HTERT RPE-1 (cell line): Measurements from ENCODE around the gene CDH22.

Source experiments
- in situ Hi-C: fragments of 300-500 bp; cut with MboI; formaldehyde crosslinking; loops from 4 replicates; pipeline ENCODE4 v1.14.3; 2020; ENCODE audit warnings: low sequenced_read_pairs

CDH22 gene

DNA sequence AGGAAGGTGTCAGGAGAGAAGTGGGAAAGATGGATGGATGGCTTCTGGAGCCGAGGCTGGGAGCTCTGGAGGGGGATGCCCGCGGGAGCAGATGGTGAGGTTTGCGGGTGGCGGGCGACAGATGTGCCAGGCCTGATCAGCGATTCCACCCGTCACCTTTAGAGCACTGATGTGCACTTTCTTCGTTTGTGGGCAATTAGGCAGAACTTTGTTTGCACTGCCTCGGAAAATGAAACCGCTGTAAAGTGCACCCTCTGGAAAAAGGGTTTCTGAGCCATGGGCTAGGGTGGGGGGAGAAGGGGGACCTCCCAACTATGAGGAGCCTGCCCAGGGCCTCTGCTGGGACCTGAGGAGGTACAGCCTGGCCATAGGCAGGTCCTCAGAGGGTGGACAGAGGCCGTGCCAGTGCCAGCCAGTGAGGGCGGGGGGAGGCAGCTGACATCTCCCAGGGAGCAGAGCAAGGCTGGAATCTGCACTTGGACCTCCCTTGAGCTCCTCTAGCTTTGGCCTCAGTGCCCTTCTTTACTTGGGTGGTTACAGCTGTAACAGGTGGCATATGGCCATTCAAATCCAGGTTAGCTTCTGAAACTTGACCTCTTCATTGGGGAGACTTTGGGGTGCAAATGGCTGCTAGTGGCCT, 131.4 kb downstream of the CDH22 start:
- in situ Hi-C loops, result no loop called here

DNA sequence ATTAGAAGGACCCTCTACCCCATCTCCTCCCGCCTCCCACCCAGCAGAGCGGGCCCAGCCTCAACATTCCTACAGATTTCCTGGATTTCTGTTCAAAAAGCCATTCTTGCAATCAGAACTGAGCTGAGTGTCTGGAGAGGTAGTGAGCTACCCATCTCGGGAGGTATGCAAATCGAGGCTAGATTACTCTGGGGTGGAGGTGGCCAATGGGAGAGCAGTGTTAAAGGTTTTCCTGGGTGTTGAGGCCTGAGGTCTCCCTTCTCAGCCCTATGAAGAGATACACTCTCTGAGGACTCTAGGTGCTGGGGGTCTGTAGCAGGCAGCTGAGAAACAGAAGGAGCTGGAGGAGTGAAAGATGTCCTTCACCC, 133.2 kb downstream of the CDH22 start:
- in situ Hi-C loops, result no loop called here

- in situ Hi-C loops, result no loop called here
Observed at GRCh38 chr20:46174469-46175126, 133.7 kb downstream of the CDH22 start.

GRCh38 chr20:46173652-46174468, 134.4 kb downstream of the CDH22 start:
- in situ Hi-C loops, result no loop called here

DNA sequence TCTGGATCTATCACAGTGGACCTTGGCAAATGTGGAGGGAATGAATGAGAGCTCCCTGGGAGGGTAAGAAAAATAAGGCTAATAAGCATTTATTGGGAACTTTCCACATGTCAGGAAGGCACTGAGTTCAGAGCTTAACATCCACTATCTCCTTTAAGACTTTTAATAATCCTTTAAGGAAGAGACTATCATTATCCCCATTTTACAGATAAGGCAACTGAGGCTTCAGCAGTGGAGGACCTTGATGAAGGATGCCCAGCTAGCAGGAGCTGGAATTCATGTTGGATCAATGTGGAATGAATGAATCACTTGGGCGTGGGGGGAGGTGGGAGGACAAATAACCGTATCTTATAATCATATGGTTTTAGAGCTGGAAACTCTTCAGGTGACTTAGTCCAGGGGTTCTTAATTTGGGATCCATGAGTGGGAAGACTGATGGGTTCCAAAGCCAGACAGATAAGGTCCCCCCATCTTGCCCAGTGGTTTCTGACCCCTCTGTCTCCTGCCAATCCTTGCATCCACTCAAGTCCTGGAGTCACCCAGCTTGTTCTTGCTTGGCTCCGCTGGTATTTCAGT, 135.2 kb downstream of the CDH22 start:
- in situ Hi-C loops, result no loop called here

DNA sequence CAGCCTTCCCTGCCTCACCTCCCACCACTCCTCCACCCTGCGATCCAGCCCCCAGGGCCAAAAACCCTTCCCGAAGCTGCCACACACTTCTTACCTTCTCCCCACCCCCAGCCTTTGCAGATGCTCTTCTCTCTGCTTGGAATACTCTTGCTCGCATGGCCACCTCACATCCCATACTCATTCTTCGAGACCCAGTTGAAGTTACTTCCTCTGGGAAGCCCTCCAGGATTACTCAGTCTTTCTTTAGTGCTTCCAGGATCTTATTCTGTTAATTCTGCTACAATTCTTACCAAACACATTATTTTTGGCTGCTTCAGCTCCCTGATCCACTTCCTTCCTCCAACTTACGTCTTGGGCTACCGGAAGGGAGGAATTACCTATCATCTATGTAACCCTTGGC, 135.8 kb downstream of the CDH22 start:
- in situ Hi-C loops, result no loop called here

DNA sequence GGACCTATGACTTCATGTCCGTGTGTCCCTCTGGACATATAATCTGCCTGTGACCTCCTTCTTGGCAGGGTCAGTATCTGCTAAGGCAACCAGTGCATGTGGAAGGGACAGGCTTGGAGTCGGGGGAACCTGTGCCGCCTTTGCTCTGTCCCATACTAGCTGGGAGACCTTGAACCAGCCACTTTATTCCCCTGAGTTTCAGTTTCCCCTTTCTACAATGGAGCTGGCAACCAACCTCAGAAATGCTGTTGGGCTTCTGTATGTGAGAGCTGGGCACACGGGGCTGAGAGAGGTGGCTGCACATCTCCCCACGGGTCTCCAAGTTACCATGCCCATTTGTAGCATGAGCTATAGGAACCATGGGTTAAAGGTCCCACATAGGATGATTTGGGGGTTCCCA, 136.4 kb downstream of the CDH22 start:
- in situ Hi-C loops, result no loop called here

- in situ Hi-C loops, result no loop called here
Observed at GRCh38 chr20:46171476-46171875, 136.8 kb downstream of the CDH22 start.

DNA sequence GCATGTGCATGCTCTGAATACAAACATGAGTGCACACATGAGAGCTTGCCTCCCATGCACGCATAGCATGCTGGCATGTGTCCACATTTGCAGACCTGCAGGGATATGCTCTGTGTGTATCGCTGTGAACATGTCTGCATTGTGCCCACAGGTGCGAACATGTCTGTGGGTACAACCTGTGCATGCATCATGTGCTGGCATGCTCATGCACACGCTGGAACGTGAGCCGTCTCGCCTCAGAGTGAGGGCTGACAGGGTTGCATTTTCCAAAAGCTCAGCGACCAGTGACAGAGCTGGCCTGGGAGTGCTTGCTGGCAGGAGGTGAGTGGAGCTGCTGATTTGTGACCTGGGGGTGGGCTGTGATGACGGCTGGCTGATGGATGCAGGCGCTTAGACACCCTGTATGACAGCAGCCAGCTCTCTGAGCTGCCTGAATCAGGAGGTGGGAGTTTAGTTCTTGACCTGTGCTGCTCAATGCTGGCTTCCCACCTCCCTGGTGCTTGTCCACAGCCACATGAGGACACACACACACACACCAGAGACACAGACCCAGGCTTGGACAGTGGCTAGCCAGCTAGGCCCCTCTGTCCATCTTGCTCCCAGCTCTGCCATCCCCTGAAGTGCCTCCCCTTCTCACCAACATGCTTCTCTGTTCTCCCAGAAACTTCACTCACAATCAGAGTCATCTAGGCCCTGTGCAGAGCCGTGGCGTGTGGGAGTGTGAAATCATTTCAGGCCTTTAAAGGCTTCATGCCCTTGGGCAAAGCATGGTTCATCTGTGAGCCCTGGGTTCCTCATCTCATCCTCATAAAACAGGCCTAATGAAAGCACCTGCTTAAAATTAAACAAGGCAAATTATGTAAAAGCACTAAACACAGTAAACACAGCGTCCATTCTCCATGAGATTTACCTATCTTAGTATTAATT, 138.8 kb downstream of the CDH22 start:
- in situ Hi-C loops, result no loop called here

DNA sequence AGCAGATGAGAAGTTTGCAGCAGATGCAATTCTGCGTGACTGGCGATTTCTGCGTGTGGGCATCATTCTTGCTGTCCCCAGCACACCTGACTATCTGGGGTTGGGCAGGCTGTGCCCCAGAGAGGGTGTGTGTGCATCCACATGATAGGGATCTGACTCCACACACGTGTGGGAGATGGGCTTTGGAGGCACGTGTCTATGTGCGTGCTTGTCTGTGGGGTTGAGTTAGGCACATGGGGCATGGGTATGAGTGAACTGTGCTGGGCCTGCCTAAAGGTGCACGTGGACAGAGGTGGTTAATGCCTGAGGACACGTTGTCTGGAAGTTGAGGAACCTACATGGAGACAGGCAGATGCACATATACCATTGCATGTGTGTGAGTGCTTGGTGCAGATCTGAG, 139.9 kb downstream of the CDH22 start:
- in situ Hi-C loops, result no loop called here

- in situ Hi-C loops, result no loop called here
Observed at GRCh38 chr20:46167080-46167479, 141.2 kb downstream of the CDH22 start.

DNA sequence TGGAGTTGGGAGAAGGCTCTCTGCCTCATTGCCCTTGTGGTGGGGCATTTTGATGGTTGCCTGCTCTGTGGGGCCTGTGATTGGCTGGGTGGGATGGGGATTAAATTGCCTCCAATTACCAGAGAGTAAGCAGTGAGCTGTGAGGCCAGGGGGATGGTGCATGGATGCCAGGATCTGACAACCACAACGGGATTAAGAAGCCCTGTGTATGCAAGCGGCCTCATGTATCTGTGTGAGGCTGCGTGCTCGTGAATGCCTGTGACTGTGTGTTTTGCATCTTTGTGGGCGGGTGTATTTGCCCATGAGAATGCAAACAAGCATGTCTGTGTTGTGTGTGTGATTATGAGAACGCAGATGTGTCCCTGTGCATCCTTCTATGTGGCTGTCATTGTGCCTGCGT, 144.0 kb downstream of the CDH22 start:
- in situ Hi-C loops, result no loop called here

DNA sequence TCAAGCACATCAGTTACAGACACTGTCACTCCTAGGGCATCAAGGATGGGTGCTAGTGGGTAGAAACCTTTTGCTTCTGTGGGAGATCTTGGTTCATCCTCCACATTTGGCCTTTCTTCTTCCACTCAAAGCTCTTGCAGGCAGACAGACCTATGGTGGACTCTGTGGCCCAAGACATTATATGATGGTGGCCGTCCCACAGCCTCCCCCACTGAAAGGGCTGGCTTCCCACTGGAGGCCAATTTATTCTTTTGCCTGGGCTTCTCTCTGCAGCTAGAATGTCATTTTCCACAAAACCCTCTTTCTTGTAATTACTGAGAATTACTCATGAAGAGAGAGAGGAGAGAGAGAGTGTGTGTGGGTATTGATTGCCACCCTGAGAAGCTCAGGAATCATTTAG, 146.4 kb downstream of the CDH22 start:
- in situ Hi-C loops, result no loop called here

DNA sequence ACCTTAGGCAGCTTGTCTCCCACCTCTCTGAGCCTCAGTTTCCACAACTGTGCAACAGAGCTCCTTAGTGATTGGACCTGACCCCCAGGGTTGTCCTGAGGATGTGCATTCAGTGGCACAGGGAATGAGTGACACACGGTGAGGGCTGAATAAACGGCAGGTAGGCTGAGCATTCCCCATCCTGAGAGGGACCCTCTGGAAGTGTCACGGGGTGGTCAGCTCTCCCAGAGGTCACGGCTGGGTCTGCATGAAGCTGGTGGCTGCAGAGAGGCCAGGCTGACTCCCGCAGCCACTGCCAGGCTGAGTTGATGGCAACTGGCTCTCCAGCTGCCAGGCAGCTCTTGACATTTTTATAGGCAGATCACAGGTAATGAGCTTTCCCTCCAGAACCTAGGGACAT, 147.6 kb downstream of the CDH22 start:
- in situ Hi-C loops, result no loop called here

GRCh38 chr20:46159101-46159897, 149.0 kb downstream of the CDH22 start:
- in situ Hi-C loops, result no loop called here

- in situ Hi-C loops, result no loop called here
Observed at GRCh38 chr20:46158476-46158987, 149.8 kb downstream of the CDH22 start.

- in situ Hi-C loops, result no loop called here
Observed at GRCh38 chr20:46157625-46158024, 150.7 kb downstream of the CDH22 start.

GRCh38 chr20:46157076-46157592, 151.2 kb downstream of the CDH22 start:
- in situ Hi-C loops, result no loop called here

GRCh38 chr20:46156065-46156464, 152.2 kb downstream of the CDH22 start:
- in situ Hi-C loops, result no loop called here
